GM18505 (cell line): Measurements from ENCODE around the gene HIF1AN.

Experiments
- ATAC-seq: cut with Tn5 transposase; IDR thresholded peaks from one replicate; pipeline ENCODE4 v1.9.1; 2021; ENCODE audit not compliant: unreplicated experiment
- POLR2A ChIP-seq: IDR thresholded peaks from 4 replicates; pipeline ENCODE4 v1.6.1; 2011; ENCODE audit warnings: borderline replicate concordance; ENCODE audit not compliant: insufficient read depth, insufficient read length; ENCODE audit errors: extremely low read depth

HIF1AN gene

GRCh38 chr10:100528921-100529474 is 6.7 kb upstream of the HIF1AN start:
- ATAC-seq = peak; percentile 5
- no peak for TF ChIP-seq POLR2A

GRCh38 chr10:100529475-100530298 is 6.1 kb upstream of the HIF1AN start, which contains the start of gene NDUFB8:
Gene NDUFB8, minus strand, starts transcription at chr10:100529871. Its CDS starts 20 bp downstream, at chr10:100529851.
- TF ChIP-seq POLR2A = peak; percentile 82
- ATAC-seq = peak; percentile 65

- TF ChIP-seq POLR2A = no peak
- ATAC-seq = no peak
Observed at GRCh38 chr10:100531761-100532160, 4.0 kb upstream of the HIF1AN start.

- no peak for TF ChIP-seq POLR2A
- ATAC-seq = no peak
Observed at GRCh38 chr10:100534726-100535125, 1.0 kb upstream of the HIF1AN start.

- TF ChIP-seq POLR2A = no peak
- ATAC-seq = no peak
Observed at GRCh38 chr10:100535338-100535714, 417 bp upstream of the HIF1AN start.

GRCh38 chr10:100537475-100537874 is 1.7 kb downstream of the HIF1AN start:
- no peak for TF ChIP-seq POLR2A
- ATAC-seq = no peak

GRCh38 chr10:100544950-100545349 is 9.2 kb downstream of the HIF1AN start:
- no peak for ATAC-seq
- TF ChIP-seq POLR2A = no peak

GRCh38 chr10:100551196-100551595 is 15.5 kb downstream of the HIF1AN start:
- no peak for TF ChIP-seq POLR2A
- ATAC-seq = no peak

- no peak for ATAC-seq
- no peak for TF ChIP-seq POLR2A
Observed at GRCh38 chr10:100551738-100552137, 16.0 kb downstream of the HIF1AN start.

- no peak for TF ChIP-seq POLR2A
- ATAC-seq = no peak
Observed at GRCh38 chr10:100553929-100554328, 18.2 kb downstream of the HIF1AN start.

GRCh38 chr10:100554902-100555301 is 19.2 kb downstream of the HIF1AN start:
- TF ChIP-seq POLR2A = no peak

GRCh38 chr10:100560248-100560647 is 24.5 kb downstream of the HIF1AN start:
- no peak for TF ChIP-seq POLR2A
- no peak for ATAC-seq

More at GRCh38 chr10:100554902-100555301, 19.2 kb downstream of the HIF1AN start:
- ATAC-seq = no peak

GRCh38 chr10:100561005-100561404 is 25.3 kb downstream of the HIF1AN start:
- ATAC-seq = no peak
- no peak for TF ChIP-seq POLR2A
